Tibial nerve (tissue), 4 donors: Measurements from ENCODE around the gene SHISA2. TPM values are rescaled to one million over a fixed set of nuclear protein-coding genes. Genes with fewer than 3 reads are reported as not detected.

Experiments
- DNase-seq, 2 donors: peaks; one replicate each; pipeline ENCODE4 v3.0.0-alpha.2; 2019; ENCODE audit warnings: low spot score in 2 of 2
- H3K27ac ChIP-seq, 4 donors: fragments of 200-600 bp; sonication (generic) in 3 of 4; one replicate each; pipeline ENCODE4 v1.5.1; 2017 to 2019; ENCODE audit warnings: mild to moderate bottlenecking in 1 of 4
- H3K27me3 ChIP-seq, 2 donors: fragments of 200-600 bp; sonication (generic) in 1 of 2; one replicate each; pipeline versions ENCODE4 v1.5.1 to v1.6.0; 2017 to 2019
- H3K36me3 ChIP-seq, 3 donors: fragments of 200-600 bp; sonication (generic); one replicate each; pipeline ENCODE4 v1.5.1; 2018 to 2019
- H3K4me1 ChIP-seq, 4 donors: fragments of 200-600 bp; sonication (generic) in 3 of 4; one replicate each; pipeline ENCODE4 v1.5.1; 2017 to 2019
- H3K4me3 ChIP-seq, 4 donors: fragments of 200-600 bp; sonication (generic) in 3 of 4; one replicate each; pipeline ENCODE4 v1.5.1; 2017 to 2019; ENCODE audit warnings: mild to moderate bottlenecking in 1 of 4, moderate library complexity in 1 of 4
- H3K9me3 ChIP-seq, 4 donors: fragments of 200-600 bp; sonication (generic) in 3 of 4; one replicate each; pipeline ENCODE4 v1.5.1; 2017 to 2019
- CTCF ChIP-seq, 5 experiments: fragments of 200-600 bp in 3 of 5; fragments of 450-650 bp in 2 of 5; sonication (generic) in 3 of 5; IDR thresholded peaks; one replicate each; pipeline ENCODE4 v1.5.1; 2016 to 2019; ENCODE audit warnings: antibody characterized with exemption in 5 of 5, mild to moderate bottlenecking in 3 of 5, moderate library complexity in 2 of 5
- EP300 ChIP-seq, 2 donors: sonication (generic); formaldehyde crosslinking; IDR thresholded peaks; one replicate each; pipeline ENCODE4 v1.6.1; 2017; ENCODE audit warnings: antibody characterized with exemption in 2 of 2, mild to moderate bottlenecking in 1 of 2
- POLR2A ChIP-seq, 2 donors: fragments of 450-650 bp; IDR thresholded peaks; one replicate each; pipeline ENCODE4 v1.6.1; 2017; ENCODE audit warnings: antibody characterized with exemption in 2 of 2, mild to moderate bottlenecking in 2 of 2, moderate library complexity in 2 of 2
- whole genome bisulfite sequencing, 2 donors: methylation state at CpG; one replicate each; pipeline ENCODE4 v1.1.5; 2018; 5-methylcytosine and 5-hydroxymethylcytosine counted together
- total RNA-seq, 4 donors: library from RNA; depleted of rRNA; stranded (reverse); fragments of >200 nt; gene quantifications; one replicate each; pipeline ENCODE4 v1.1.0, GENCODE V29; 2016

Gene SHISA2
- total RNA-seq, 4 donors from 2014 or later, result 2.1 to 7.5 (median 4.6) TPM

GRCh38 chr13:26019881-26020870 lies 31.6 kb downstream of the SHISA2 start:
- WGBS, 2 donors, result 80 to 81% methylated on average over 22 of the region's 22 CpGs
- TF ChIP-seq POLR2A (IDR thresholded peaks at IDR 0.05) (no peak), EP300 (IDR thresholded peaks at IDR 0.05) (no peak), CTCF (IDR thresholded peaks at IDR 0.05) (no peak)
- no peak overlapping the region for H3K27ac ChIP-seq
- H3K36me3 ChIP-seq, result no peaks in the 10 kb centered on the region
- H3K4me1 ChIP-seq, result peaks cover 0 to 13% (median 0%) of the 10 kb centered on the region in 4 donors
- no peak overlapping the region for H3K4me3 ChIP-seq
- no peaks in the 10 kb centered on the region for H3K9me3 ChIP-seq
- no peaks in the 10 kb centered on the region for H3K27me3 ChIP-seq
- no peak for DNase-seq

- Histone ChIP-seq H3K36me3 (no peaks in the 10 kb centered on the region), H3K9me3 (no peaks in the 10 kb centered on the region), H3K4me1 (peaks cover 0 to 13% (median 0%) of the 10 kb centered on the region in 4 donors), H3K4me3 (no peak overlapping the region), H3K27ac (no peak overlapping the region), H3K27me3 (no peaks in the 10 kb centered on the region)
- DNase-seq, result no peak
- WGBS, 2 donors, result 81 to 83% methylated on average over 7 of the region's 7 CpGs
- no peak for TF ChIP-seq POLR2A (IDR thresholded peaks at IDR 0.05)
- no peak for TF ChIP-seq CTCF (IDR thresholded peaks at IDR 0.05)
- no peak for TF ChIP-seq EP300 (IDR thresholded peaks at IDR 0.05)
Observed at GRCh38 chr13:26019251-26019650, 32.6 kb downstream of the SHISA2 start.

- H3K4me1 ChIP-seq, result peaks cover 0 to 13% (median 0%) of the 10 kb centered on the region in 4 donors
- WGBS, 2 donors, result 71 to 73% methylated on average over 6 of the region's 6 CpGs
- no peak for DNase-seq
- H3K27ac ChIP-seq, result no peak overlapping the region
- H3K36me3 ChIP-seq, result no peaks in the 10 kb centered on the region
- H3K27me3 ChIP-seq, result no peaks in the 10 kb centered on the region
- no peaks in the 10 kb centered on the region for H3K9me3 ChIP-seq
- TF ChIP-seq POLR2A (IDR thresholded peaks at IDR 0.05) (no peak), CTCF (IDR thresholded peaks at IDR 0.05) (no peak), EP300 (IDR thresholded peaks at IDR 0.05) (no peak)
- no peak overlapping the region for H3K4me3 ChIP-seq
Observed at GRCh38 chr13:26017932-26018665, 33.7 kb downstream of the SHISA2 start.

GRCh38 chr13:26017196-26017921 lies 34.5 kb downstream of the SHISA2 start:
- H3K27me3 ChIP-seq, result no peaks in the 10 kb centered on the region
- H3K4me1 ChIP-seq, result peaks cover 0 to 10% (median 0%) of the 10 kb centered on the region in 4 donors
- no peak for TF ChIP-seq POLR2A (IDR thresholded peaks at IDR 0.05)
- TF ChIP-seq CTCF (IDR thresholded peaks at IDR 0.05), result no peak
- no peak for TF ChIP-seq EP300 (IDR thresholded peaks at IDR 0.05)
- 41 to 49% methylated on average over 8 to 9 of the region's 9 CpGs for WGBS, 2 donors
- no peaks in the 10 kb centered on the region for H3K9me3 ChIP-seq
- H3K36me3 ChIP-seq, result no peaks in the 10 kb centered on the region
- no peak overlapping the region for H3K4me3 ChIP-seq
- H3K27ac ChIP-seq, result no peak overlapping the region
- no peak for DNase-seq
